Stromal cell of bone marrow (primary cell): Measurements from ENCODE around the gene MISP.
"Not testable (repeated sequence)": the region's sequence is repeated elsewhere in the genome, so short reads cannot be mapped to it uniquely, and the experiment has no call there.

Experiments
- DNase-seq: peaks from one replicate; pipeline ENCODE4 v3.0.0-alpha.2; 2012; ENCODE audit warnings: low read depth

MISP gene

DNA sequence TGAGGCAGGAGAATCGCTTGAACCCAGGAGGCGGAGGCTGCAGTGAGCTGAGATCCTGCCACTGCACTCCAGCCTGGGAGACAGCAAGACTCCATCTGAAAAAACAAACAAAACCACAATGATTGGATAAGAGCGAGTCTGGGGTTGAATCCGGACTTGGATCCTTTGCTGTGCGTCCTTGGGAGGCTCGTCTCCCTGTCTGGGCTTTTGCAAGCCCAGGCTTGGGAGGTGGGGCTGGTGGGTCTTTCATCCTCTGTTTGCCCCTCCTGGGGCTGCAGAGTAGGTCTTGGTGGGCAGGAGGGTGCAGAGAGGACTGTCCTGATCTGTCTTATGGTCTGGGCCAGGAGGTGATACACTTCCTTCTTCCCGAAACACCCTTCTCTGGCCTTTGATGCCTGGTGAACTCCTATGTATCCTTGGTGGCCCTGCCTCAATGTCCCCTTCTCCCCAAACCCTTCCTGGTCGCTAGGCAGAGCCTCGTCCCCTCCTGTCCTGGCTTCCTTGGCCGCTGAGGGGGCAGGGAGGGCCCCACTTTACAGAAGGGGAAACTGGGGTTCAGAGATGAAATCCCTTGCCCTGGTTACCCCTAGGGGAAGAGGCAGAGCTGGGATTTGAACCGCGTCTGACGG, 25.3 kb upstream of the MISP start:
- no peak for DNase-seq

DNA sequence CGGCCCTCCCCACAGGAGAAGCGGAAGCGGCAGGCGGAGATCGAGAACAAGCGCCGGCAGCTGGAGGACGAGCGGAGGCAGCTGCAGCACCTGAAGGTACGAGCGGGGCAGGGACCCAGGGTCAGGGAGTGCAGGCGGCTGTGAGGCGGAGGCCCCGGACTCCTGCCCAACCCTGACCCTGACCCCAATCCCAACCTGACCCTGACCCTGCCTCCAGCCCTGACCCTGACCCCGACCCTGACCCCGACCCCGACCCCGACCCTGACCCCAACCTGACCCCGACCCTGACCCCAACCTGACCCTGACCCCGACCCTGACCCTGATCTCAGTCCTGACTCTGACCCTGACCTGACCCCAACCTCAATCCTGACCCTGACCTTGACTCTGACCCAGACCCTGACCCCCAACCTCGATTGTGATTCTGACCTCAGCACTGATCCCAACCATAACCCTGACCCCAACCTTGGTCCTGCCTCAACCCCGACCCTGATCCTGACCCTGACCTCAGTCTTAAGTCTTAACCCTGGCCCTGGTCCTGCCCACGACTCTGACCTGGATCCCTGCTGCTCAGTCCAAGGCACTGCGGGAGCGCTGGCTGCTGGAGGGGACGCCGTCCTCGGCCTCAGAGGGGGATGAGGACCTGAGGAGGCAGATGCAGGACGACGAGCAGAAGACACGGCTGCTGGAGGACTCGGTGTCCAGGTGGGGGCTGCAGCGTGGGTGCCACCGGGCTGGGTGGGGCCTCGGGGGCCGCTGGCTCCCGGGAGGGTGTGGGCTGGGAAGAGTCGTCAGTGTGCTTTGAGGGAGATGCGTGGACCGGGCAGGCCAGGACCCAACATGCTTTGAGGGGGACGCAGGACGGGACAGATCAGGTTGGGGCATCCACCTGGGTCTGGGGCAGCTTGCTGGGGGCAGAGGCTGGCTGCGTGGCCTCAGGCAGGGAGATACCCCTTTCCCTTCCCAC, 23.6 kb upstream of the MISP start:
- DNase-seq = no peak

DNA sequence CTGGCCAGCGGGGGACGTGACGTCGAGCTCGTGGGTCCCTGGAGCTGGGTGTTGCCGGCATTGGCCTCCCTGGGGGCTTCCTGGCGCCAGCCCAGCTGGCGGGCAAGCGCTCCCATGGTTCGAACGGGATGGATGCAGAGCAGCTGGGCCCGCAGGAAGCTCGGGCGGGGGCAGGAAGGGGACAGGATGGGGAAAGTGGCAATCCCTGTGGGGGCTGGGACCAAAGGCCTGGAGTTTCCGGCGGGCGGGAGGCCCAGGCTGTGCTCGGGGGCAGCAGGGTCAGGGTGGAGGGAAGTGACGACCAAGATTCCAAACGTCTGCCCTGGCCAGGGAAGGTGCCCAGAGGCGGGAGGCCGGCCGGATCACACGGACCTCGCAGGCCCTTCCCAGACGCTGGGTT, 22.9 kb upstream of the MISP start:
- no peak for DNase-seq

DNA sequence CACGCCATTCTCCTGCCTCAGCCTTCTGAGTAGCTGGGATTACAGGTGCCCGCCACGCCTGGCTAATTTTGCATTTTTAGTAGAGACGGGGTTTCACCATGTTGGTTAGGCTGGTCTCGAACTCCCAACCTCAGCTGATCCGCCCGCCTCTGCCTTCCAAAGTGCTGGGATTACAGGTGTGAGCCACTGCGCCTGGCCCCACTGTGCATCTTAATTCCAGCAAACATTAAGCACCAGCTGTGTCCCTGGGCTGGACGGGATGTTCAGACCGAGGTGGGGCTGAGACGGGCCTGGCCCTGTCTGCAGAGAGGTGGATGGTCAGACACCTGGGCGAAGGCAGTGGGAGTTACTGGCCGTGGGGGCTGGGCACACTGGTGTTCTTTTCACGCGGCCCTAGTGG, 21.3 kb upstream of the MISP start:
- not testable (repeated sequence) for DNase-seq

DNA sequence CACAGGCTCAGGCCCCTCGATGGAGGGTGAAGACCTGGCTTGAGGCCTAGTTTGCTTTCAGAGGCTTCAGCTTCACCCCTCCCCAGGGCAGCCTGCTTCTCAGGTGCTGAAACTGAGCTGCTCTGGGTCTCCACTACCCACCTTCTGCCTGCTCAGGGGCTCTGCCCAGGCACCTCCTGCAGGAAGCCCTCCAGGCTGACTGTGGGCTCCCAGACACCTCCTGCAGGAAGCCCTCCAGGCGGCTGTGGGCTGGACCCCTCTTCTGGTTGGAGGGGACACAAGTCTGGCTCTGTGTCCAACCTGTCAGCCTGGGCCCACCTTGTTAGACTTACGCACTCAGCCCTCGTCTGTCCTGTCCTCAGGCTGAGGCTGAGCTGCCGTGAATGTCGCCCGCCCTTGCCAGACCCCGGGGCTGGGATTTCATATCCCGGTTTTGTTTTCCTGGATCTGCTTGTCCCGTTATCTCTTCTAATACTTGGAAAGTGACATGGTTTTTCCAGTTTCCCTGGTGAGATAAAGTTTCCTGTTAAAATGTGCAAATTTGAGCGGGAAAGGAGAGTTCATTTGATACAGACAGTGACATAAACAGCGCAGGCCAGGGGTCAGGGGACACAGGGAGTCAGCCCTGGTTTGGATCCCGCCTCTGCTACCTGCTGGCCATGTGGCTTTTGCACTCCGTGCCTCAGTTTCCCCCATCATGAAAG, 20.8 kb upstream of the MISP start:
- DNase-seq = no peak

DNA sequence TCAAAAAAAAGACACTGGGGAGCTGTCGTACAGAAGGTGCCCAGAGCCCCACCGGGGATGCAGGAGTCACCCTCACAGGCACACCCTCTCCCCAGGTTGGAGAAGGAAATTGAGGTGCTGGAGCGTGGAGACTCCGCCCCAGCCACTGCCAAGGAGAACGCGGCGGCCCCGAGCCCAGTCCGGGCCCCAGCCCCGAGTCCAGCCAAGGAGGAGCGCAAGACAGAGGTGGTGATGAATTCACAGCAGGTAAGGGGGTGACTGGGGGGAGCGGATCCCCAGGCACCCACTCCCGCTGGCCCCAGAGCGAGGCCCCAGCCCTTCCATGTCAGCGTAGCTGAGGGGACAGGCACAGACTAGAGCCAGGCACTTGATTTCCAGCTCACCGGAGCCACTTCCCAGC, 19.9 kb upstream of the MISP start:
- DNase-seq = no peak

DNA sequence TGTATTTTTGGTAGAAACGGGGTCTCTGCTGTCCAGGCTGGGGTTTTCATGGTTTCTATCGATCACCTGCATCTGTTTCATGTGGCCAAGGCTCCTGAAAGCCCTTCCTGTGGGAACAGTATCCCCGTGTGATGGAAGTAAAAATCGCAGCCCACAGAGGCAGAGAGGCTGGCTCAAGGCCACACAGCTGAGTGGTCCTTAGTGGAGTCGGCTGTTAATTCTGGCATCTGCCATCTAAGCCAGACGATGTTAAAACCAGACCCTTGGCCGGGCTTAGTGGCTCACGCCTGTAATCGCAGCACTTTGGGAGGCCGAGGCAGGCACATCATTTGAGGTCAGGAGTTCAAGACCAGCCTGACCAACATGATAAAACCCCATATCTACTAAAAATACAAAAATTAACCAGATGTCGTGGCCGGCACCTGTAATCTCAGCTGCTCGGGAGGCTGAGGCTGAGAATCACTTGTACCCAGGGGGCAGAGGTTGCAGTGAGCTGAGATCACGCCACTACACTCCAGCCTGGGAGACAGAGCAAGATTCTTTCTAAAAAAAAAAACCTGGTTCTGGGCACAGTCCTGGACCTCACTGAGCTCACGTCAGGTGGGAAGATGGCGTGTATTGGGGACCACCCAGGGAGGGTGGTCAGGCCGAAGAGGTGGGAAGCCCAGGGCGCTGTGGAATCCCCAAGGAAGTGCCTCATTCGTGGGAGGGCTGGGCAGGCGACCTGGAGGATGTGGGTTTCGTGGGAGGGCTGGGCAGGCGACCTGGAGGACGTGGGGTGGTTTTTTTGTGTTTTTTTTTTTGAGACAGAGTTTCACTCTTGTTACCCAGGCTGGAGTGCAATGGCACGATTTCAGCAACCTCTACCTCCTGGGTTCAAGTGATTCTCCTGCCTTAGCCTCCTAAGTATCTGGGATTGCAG, 18.5 kb upstream of the MISP start:
- DNase-seq = no peak

DNA sequence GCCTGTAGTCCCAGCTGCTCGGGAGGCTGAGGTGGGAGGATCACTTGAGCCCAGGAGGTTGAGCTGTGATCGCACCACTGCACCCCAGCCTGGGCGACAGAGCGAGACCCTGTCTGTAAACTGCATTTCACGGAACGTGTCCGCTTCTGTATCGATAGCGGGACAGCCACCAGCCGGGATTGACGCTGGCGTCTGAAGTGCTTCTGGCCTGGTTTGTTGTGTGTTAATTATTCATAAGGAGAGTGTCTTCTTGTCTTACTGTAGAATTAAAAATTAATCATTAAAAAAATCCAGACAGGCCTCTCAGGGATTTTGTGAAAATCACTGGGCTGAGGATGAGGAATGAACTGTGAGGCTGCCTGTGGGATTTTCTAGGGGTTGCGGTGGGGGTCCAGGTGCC, 16.2 kb upstream of the MISP start:
- no peak for DNase-seq

DNA sequence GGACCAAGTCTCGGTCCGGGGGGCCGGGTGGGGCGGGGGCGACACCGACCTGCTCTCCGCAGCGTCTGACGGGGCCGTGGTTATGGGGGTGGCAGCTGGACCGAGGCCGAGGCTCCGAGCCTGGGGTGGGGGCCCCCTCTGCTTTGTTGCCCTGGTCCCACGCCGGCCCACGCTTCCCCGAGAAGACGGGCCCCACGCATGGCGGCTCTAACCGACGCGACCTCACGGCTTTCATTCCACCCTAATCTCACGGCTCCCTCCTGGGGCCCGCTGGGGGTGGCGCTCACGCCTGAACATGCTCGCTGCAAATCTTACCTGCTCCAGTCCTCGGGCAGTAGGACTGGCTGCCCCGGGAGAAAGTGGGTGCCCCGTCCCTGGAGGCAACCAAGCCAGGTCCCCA, 14.8 kb upstream of the MISP start:
- DNase-seq = no peak

DNA sequence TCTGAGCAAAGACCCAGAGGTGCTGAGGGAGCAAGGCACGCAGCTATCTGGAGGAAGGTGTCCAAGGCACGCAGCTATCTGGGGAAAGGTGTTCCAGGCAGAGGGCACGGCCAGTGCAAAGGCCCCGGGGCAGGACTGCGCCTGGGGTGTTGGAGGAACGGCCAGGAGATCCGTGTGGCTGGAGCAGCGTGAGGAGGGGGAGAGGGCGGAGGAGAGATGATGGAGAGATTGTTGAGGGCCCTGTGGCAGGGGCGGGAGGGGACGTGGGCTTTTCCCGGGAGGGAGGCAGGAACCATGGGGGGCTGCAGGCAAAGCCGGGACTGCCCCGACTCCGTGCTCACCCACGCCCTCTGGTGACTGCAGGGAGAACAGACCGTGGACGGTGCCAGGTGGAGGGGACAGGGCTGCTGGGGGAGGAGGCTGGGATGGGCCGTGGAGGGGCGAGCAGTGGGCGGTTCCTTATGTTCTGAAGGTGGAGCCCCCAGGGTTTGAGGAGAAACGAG, 13.3 kb upstream of the MISP start:
- DNase-seq = no peak

DNA sequence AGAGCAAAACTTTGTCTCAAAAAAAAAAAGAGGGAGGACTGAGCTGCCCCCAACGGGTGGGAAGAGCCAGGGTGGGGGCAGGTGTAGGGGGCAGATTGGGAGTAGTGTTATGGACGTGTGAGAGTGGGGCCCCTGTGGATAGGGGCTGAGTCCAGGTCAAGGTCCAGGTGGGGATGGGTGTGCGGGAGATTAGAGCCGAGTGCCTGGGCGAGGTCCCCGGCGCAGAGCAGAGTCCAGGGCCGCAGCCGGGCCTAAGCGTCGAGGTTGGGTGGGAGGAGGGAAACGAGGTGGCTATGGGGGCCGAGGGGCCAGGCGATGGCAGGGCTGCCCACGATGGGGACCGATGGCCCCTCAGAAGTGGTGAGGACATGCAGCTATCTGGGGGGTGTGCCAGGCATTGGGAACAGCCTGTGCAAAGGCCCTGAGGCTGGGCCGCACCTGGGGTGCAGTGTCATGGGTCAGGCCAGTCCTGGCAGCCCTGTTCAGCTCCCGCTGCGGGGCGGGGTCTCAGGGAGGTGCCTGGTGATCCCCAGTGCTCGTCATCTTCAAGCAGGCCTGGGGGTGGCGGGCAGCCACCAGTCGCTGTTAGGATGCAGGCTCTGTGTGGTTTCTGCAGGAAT, 12.3 kb upstream of the MISP start:
- DNase-seq = no peak

DNA sequence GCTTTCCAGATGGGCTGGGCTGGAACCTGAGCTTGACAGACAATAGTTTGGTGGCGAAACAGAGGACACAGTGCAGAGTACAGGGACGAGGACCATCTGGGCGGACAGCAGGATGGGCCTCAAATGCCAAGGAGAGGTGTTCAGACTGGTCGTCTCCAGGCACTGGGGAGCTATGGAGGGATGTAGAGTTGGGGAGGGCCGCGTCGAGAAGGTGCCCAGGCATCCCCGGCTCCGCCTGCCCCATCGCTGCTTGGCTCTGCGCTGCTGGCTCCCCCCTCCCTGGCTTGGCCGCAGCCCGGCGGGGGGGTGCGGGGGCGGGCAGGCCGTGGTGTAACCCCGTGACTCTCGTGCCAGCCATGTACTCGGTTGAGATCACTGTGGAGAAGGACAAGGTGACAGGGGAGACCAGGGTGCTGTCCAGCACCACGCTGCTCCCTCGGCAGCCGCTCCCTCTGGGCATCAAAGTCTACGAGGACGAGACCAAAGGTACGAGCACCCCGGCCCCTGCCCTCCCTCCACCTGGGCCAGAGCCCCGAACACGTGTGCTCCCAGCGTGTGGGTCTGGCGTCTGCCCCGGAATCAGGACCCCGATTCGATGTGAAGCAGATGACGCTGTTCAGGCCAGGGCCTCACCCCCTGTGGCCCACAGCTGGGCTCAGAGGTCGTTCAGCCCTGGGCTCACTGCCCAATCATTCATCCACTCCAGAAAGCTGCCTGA, 10.8 kb upstream of the MISP start:
- no peak for DNase-seq

DNA sequence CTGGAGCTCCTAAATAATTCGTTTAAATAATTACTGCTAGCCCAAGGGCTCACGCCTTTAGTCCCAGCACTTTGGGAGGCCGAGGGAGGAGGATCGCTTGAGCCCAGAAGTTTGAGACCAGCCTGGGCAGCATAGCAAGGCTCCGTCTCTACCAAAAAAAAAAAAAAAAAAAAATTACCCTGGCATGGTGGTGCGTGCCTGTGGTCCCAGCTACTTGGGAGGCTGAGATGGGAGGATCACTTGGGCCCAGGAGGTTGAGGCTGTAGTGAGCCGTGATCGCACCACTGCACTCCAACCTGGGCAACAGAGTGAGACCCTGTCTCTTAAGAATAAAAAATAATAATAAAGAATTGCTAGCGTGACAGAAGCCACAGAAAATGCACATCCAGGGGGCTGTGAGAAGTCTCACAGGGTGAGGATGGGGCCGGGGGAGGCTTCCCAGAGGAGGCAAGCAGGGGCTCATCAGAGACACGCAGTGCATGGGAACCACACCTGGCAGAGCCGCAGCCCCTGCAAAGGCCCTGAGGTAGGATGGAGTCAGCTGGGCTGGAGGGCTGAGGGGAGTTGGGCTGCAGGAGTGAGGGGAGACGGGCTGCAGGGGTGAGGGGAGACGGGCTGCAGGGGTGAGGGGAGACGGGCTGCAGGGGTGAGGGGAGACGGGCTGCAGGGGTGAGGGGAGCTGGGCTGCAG, 10.0 kb upstream of the MISP start:
- not testable (repeated sequence) for DNase-seq

DNA sequence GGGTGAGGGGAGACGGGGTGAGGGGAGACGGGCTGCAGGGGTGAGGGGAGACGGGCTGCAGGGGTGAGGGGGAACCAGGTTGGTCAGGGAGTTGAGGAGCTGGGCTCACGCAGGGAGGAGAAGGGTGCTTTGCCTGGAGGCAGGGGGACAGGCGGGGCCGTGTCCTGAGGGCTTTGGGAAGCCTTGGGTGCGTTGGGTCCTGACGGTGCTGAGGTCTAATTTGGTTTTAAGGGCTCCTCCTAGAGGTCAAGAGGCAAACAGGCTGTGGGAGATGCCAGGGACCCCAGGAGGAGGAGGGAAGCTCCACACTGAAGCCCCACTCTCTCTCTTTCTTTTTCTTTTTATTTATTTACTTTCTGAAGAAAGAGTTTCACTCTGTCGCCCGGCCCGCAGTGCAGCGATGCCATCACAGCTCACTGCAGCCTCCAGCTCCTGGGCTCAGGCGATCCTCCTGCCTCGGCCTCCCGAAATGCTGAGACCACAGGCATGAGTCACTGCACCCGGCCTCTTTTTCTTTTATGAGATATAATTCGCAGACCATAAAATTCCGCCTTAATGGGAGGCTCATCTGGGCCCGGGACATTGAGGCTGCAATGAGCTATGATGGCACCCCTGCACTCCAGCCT, 9.3 kb upstream of the MISP start:
- no peak for DNase-seq

DNA sequence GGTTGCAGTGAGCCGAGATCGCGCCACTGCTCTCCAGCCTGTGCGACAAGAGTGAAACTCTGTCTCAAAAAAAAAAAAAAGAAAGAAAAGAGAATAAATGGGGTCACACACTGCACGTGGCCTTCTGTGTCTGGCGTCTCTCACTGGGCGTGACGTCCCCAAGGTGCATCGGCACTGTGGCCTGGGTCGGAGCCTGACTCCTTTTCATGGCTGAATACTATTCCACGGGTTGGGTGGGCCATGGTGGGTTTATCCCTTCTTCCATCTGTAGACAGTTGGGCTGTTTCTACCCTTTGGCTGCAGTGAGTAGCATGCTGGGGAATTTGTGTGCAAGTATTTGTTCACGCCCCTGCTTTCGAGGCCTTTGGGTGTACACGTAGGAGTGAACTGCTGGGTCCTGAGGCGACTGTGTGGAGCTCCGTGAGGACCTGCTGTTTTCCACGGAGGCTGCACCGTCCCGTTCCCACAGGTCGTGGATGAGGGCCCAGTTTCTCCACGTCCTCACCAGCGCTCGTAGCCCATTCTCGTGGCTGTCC, 8.3 kb upstream of the MISP start:
- DNase-seq = no peak

DNA sequence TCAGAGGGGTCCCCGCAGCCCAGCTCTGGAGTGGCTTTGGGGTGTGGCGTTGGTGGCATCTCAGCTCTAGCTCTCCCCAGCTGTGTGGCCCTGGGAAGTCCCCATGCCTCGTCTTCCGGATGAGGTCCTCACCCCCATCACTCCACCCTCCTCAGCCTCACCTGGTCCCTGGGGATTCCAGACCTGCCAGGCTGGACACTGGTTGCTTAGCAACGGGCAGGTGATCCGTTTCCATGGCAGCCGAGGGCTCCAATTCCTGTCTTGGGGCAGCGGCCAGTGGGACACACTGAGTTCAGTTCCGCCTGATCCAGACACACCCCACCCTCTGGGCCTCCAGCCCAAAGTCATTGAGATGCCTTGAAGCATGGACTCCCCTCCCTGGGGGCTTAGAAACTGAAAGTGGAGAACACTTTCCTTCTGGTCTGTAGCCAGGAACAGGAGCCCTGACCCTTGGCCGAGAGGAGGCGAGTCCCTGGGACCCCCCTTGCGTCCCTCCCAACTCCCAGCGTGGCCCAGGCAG, 7.7 kb upstream of the MISP start:
- DNase-seq = no peak

DNA sequence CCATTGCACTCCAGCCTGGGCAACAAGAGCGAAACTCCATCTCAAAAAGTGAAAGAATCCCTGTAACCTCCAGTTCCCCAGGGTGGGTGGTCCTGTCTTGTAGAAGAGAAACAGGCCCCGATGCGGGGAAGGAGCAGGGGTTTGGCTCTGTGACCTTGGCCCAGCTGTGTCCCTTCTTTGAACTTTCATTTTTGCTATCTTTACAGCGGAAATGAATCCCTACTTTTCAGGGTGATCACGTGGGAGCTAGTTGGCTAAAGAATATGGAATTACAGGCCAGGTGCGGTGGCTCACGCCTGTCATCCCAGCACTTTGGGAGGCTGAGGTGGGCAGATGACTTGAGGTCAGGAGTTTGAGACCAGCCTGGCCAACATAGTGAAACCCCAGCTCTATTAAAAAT, 5.8 kb upstream of the MISP start:
- DNase-seq = not testable (repeated sequence)

DNA sequence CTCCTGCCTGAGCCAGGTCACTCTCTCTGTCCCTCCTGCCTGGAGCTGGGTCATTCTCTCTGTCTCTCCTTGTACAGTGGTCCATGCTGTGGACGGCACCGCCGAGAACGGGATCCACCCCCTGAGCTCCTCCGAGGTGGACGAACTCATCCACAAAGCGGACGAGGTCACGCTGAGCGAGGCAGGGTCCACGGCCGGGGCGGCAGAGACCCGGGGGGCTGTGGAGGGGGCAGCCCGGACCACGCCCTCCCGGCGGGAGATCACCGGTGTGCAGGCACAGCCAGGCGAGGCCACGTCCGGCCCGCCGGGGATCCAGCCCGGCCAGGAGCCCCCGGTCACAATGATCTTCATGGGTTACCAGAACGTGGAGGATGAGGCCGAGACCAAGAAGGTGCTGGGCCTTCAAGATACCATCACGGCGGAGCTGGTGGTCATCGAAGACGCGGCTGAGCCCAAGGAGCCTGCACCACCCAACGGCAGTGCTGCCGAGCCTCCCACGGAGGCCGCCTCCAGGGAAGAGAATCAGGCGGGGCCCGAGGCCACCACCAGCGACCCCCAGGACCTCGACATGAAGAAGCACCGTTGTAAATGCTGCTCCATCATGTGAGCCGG, 4.6 kb upstream of the MISP start:
- no peak for DNase-seq
